CD4-positive, alpha-beta T cell treated with Interferon alpha-2 for 1 hour (primary cell): Measurements from ENCODE around the gene EHBP1.
"Not testable (repeated sequence)": the region's sequence is repeated elsewhere in the genome, so short reads cannot be mapped to it uniquely, and the experiment has no call there.

ENCODE experiments used
- DNase-seq, 2 donors: peaks; one replicate each; pipeline ENCODE4 v3.0.0-alpha.2; 2020 to 2022

Gene EHBP1

DNA sequence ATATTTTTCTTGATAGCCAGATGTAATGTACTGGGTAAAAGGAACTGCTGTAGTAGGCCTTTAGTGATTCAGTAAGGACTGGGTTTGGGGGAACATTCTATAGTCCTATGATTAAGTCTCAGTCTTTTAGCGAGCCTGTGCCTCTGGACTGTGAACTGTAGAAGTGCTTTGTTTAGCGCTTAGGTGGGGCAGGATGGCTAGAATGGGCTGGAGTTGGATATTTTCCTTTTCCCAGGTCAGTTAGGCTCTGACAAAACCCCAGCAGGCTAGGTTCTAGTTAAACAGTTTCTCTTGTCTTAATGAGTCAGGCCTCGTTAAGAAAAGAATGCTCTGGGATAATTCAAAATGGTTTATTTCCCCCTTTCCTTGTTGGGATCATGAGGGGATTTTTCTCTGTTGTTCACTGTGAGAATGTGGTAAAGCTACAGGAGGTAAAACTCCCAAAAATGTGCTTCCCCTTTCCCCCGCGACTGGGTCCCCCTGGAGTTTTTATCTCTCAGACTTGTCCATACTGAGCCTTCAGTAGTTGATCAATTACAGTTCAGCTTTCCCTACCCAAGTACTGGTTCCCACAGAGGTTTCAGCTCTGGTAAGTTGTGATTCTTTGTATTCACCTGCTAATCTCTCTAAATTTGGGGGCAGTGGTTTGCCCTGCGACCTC lies 31.5 kb downstream of the EHBP1 start:
- no peak for DNase-seq

- DNase-seq = no peak
Observed at GRCh38 chr2:62738981-62739936, 33.7 kb downstream of the EHBP1 start.

DNA sequence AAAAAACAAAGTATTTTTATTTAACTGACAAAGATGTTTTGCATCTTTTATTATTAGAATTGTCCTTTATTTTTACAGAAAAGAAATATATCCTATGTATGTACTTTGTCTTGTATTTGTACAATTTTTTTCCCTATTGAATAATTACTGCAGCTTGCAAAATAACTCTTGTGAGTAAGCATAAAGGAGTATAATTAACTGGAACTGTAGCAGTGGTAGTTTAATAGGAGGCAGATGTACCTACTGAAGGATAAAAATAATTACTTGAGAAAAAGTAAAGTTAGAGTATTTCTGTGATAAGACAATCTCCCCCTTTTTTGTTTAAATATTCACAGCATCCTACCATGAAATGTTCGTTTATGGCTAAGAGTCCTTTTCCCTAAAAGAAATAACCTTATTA lies 34.7 kb downstream of the EHBP1 start:
- no peak for DNase-seq

DNA sequence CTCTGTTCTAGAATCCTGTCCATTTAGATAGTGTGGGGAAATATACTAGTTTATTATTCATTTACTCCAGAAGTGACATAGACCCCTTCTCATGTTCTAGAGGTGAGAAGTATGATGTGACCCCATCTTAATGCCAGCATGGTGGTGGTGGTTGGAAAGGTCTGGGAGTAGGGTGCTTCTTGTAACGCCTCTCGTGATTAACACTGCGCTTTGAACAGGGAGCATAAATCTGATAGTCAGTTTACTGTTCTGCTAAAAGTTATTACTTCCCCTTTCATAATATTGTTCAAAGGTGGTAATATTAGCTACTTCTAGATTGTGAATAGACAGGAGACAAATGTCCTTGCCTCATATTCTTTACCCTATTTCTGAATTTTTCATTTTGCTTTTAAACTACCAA lies 35.6 kb downstream of the EHBP1 start:
- no peak for DNase-seq

- DNase-seq = no peak
Observed at GRCh38 chr2:62741954-62742722, 36.6 kb downstream of the EHBP1 start.

DNA sequence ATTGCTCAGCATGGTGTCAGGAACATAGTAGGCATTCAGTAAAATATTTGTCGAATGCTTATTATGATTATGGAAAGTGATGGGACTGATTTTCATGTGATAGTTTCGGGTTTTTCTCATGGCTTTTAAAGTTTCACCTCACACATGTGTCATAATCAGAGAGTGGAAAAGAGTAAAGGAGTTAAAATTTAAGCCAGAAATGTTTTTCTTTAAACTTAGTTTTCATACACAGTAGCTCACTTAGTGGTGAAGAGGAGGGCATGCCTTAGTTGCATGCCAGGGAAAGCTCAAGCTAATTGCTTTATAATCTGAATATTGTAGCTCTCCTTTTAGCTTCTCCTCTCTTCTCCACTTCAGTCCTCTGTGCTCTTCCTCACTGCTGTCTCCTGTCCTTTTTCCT lies 38.0 kb downstream of the EHBP1 start:
- DNase-seq = no peak

GRCh38 chr2:62744603-62745002 lies 39.1 kb downstream of the EHBP1 start:
- DNase-seq = no peak

DNA sequence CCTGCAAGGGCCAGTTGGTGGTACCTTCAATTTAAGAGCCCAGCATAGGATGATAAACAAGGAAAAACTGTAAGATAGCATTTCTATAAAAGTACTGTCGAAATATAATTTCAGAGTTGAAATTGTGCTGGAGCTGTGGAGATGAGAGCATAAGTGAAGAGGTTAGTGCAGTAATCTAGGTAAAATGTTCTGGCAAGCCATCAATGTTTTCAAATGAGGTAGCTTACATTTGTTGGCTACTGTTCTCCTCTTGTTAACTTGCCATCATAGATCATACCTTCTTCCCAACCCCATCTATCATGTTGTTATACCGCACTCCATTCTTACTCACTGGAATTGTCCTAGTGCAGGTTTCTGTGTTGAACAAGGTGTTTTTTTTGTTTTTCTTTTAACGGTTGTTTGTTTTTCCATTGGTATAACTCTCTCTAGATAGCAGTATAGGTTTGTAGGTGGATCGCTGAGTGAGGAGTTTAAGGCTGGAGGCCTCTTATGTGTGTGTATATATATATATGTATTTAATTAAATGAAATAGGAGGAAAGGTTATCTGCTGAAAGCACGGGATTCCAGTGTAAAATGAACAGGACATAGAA lies 40.5 kb downstream of the EHBP1 start:
- DNase-seq = no peak

DNA sequence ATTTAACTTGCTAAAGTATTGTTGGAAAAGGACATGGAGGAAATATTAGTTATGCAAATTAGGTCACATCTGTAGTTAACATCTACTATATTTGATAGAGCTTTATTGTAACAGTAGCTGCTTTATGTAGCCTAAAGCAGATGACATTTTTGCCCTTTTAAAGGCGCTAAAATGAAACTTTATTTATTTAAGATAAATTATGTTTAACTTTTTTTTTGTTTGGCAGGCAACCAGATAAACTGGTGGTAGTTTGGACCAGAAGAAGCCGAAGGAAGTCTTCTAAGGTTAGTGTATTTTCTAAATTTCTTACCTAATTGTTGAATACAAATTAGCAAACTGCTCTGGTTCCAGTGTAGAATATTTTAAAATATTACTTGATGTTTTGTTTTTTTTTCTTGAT lies 41.7 kb downstream of the EHBP1 start:
- DNase-seq = no peak

DNA sequence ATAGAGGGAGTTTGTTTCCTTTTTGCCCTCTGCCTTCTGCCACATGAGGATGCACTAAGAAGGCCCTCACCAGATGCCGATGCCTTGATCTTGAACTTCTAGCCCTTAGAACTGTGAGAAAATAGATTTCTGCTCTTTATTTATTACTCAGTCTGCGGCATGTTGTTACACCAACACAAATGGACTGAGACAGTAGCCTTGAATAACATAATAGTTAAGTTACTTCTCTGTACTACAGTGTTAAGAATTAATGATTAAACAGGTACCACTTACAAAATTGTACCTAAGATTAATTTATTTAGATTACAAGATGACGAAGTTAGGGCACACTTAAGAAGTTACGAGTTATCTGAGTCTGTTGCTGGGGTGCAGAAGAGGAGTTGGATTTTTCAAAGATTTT lies 42.4 kb downstream of the EHBP1 start:
- DNase-seq = no peak

- DNase-seq = not testable (repeated sequence)
Observed at GRCh38 chr2:62749111-62749510, 43.6 kb downstream of the EHBP1 start.

DNA sequence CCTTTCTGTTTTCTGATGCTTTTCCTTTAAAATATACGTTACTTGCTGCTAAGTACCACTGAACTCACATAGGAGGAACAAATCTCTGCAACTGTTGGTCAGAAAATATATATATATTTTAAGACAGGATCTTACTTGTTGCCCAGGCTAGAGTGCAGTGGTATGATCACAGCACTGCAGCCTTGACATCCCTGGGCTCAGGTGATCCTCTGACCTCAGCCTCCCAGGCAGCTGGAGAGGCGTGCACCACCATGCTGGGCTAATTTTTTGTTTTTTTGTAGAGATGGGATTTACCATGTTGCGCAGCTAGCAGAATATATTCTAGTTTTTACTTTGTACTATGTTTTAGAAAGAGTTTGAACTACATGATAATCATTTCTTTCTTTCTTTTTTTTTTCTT lies 51.5 kb downstream of the EHBP1 start:
- DNase-seq = no peak

DNA sequence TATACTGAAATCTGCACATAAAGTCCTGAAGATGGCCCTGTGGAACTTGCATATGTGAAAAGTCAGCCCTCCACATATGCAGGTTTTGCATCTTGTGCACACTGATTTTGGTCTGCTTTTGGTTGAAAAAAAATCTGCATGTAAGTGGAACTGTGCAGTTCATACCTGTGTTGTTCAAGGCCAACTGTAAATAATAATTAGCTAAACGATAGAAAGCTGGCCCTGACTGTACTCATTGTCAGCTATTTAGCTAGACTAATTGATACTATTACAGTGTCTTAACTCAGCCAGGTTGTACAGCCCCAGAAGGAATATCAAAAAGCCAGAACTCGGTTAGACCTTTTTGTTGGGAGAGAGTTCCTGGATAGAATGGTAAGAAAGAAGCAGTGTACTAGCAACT lies 54.5 kb downstream of the EHBP1 start:
- no peak for DNase-seq

GRCh38 chr2:62760555-62760954 lies 55.0 kb downstream of the EHBP1 start:
- no peak for DNase-seq

DNA sequence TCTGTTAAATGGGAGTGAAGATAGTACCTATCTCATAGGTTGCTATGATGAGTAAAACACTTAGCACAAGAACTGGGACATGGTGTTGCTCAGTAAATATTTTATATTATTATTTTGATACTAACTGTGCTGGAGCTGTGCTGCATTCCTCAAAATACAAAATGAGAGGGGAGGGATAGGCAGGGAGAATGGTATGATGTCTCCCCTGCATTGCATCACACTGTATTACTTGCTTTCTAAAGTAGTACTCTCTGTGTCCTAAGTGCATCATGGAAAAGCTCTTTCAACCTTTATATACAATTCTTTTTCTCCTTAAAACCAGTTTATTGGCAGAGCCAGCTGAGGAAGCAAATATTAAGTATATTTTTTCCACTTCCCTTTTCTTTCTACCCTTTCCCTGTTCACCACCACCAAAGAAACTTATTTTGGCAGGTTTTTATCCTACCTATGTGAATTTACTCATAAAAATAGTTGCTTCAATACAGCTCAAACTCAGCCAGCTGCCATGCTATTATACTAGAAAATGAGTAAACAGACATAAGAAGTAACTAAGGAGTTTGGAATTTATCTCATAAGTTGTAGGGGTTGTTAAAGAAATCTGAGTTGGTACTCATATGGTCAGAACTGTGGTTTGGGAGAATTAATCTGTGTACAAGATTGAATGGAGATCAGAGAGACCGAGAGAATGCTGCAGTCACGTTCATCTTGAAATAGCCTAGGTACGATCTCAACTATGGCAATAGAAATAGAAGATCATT lies 60.3 kb downstream of the EHBP1 start:
- no peak for DNase-seq

- no peak for DNase-seq
Observed at GRCh38 chr2:62768615-62769014, 63.1 kb downstream of the EHBP1 start.

- DNase-seq = no peak
Observed at GRCh38 chr2:62770629-62771028, 65.1 kb downstream of the EHBP1 start.

DNA sequence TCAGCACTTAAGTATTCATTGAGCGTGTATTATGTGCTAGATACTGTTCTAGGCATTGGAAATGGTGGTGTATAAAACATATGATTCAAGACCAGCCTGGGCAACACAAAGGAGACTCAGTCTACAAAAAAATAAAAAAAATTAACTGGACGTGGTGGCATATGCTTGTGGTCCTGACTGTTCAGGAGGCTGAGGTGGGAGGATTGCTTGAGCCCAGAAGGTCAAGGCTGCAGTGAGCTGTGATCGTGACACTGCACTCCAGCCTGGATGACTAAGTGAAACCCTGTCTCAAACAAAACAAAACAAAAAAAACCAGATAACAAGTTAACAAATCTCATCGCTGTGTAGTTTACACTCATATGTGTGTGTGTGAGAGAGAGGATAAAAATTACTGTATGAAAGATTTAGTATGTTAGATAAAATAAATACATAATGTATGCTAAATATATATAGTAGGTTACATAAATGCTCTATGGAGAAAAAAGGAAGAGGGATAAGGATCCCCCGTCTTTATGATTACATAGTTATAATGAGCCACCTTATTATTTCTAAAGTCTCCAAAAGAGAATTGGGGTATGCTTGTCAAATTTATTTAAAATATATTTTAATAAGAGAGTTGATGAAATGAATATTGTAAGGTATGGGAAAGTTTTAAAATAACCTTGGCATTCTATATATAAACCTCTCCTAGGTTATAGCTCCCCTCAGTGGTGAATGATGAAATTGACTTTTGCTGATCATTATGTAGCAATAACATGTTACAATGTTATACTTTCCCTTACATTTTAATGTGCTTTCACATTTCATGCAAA lies 69.2 kb downstream of the EHBP1 start:
- peak in 1 of 2 donors; percentile 51 for DNase-seq

- no peak for DNase-seq
Observed at GRCh38 chr2:62775367-62775668, 69.8 kb downstream of the EHBP1 start.

DNA sequence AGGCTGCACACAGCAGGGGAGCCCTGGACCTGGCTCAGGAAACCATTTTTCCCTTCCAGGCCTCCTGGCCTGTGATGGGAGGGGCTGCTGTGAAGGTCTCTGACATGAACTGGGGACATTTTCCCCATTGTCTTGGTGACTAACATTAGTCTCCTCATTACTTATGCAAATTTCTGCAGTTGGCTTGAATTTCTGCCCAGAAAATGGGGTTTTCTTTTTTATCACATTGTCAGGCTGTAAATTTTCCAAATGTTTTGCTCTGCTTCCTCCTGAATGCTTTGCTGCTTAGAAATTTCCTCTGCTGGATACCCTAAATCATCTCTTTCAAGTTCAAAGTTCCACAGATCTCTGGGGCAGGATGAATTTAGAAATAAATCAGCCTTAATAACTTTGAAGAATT lies 78.2 kb downstream of the EHBP1 start:
- DNase-seq = no peak

- DNase-seq = no peak
Observed at GRCh38 chr2:62784341-62784740, 78.8 kb downstream of the EHBP1 start.

- DNase-seq = no peak
Observed at GRCh38 chr2:62785216-62785615, 79.7 kb downstream of the EHBP1 start.
